HEK293 (cell line): ENCODE results near the gene RASA1.

Experiments
- CTCF ChIA-PET: fragments of 350-600 bp; formaldehyde crosslinking; extraction: SDS; loops from one replicate; lab custom pipeline; 2021; ENCODE audit warnings: antibody characterized with exemption; lab: Yijun Ruan, JAX
- POLR2A ChIA-PET: fragments of 300-600 bp; formaldehyde crosslinking; extraction: SDS; loops from one replicate; lab custom pipeline; 2020; ENCODE audit warnings: antibody characterized with exemption, inconsistent platforms; lab: Yijun Ruan, JAX
- H3K27ac ChIP-seq: fragments of 200-500 bp; sonication (Bioruptor generic); 2 replicates; pipeline ENCODE4 v1.5.1; 2014; ENCODE audit warnings: low read depth, low read length, control low read depth, inconsistent platforms; ENCODE audit errors: extremely low read depth
- H3K36me3 ChIP-seq, 2 experiments: fragments of 200-500 bp in 1 of 2; sonication (Bioruptor generic) in 1 of 2; 1 replicate in 1 of 2; 2 replicates in 1 of 2; pipeline ENCODE4 v1.5.1; 2014 to 2017; ENCODE audit warnings: inconsistent platforms in 2 of 2, low read length in 2 of 2; ENCODE audit not compliant: control insufficient read depth in 2 of 2, insufficient read depth in 1 of 2
- H3K4me1 ChIP-seq: fragments of 200-500 bp; sonication (Bioruptor generic); 2 replicates; pipeline ENCODE4 v1.5.1; 2014; ENCODE audit warnings: mild to moderate bottlenecking, low read length, inconsistent platforms; ENCODE audit not compliant: control insufficient read depth, insufficient read depth
- H3K4me3 ChIP-seq: 2 replicates; pipeline ENCODE4 v1.5.1; 2011; ENCODE audit warnings: low read depth, mild to moderate bottlenecking, control low read depth, low read length, moderate library complexity
- H3K9me3 ChIP-seq: fragments of 200-500 bp; sonication (Bioruptor generic); 2 replicates; pipeline ENCODE4 v1.5.1; 2014; ENCODE audit warnings: low read depth, low read length, inconsistent platforms; ENCODE audit not compliant: control insufficient read depth, insufficient read depth
- BCL11B ChIP-seq: fragments of 450-650 bp; formaldehyde crosslinking; IDR thresholded peaks from 2 replicates; pipeline ENCODE4 v1.5.1; 2016; ENCODE audit warnings: low read depth, missing biosample characterization, missing genetic modification characterization
- HIC1 ChIP-seq: fragments of 450-650 bp; formaldehyde crosslinking; IDR thresholded peaks from 2 replicates; pipeline ENCODE4 v1.5.1; 2016; ENCODE audit warnings: missing biosample characterization, missing genetic modification characterization
- KLF10 ChIP-seq: fragments of 450-650 bp; IDR thresholded peaks from 2 replicates; pipeline ENCODE4 v1.5.1; 2018; ENCODE audit warnings: missing biosample characterization, mild to moderate bottlenecking, missing genetic modification characterization
- REST ChIP-seq: fragments of 450-650 bp; formaldehyde crosslinking; IDR thresholded peaks from 2 replicates; pipeline ENCODE4 v1.5.1; 2016; ENCODE audit warnings: missing biosample characterization, missing genetic modification characterization
- TCF7L2 ChIP-seq: IDR thresholded peaks from 2 replicates; pipeline ENCODE4 v1.6.1; 2011; ENCODE audit warnings: low read depth, mild to moderate bottlenecking, inconsistent platforms, low read length, moderate library complexity, borderline replicate concordance
- ZBTB1 ChIP-seq: fragments of 450-650 bp; formaldehyde crosslinking; IDR thresholded peaks from 2 replicates; pipeline ENCODE4 v1.5.1; 2016; ENCODE audit warnings: missing biosample characterization, missing genetic modification characterization
- ZNF140 ChIP-seq: fragments of 450-650 bp; formaldehyde crosslinking; IDR thresholded peaks from 2 replicates; pipeline ENCODE4 v1.5.1; 2016; ENCODE audit warnings: missing biosample characterization, missing genetic modification characterization
- ZNF148 ChIP-seq: fragments of 450-650 bp; formaldehyde crosslinking; IDR thresholded peaks from 2 replicates; pipeline ENCODE4 v1.5.0; 2017; ENCODE audit warnings: missing biosample characterization, missing genetic modification characterization, borderline replicate concordance
- ZNF16 ChIP-seq: fragments of 450-650 bp; formaldehyde crosslinking; IDR thresholded peaks from 2 replicates; pipeline ENCODE4 v1.5.1; 2016; ENCODE audit warnings: low read depth, missing biosample characterization, missing genetic modification characterization
- ZNF239 ChIP-seq: fragments of 450-650 bp; formaldehyde crosslinking; IDR thresholded peaks from 2 replicates; pipeline ENCODE4 v1.5.1; 2016; ENCODE audit warnings: missing biosample characterization, missing genetic modification characterization
- ZNF280D ChIP-seq: fragments of 450-650 bp; formaldehyde crosslinking; IDR thresholded peaks from 2 replicates; pipeline ENCODE4 v1.5.1; 2016; ENCODE audit warnings: missing biosample characterization, missing genetic modification characterization
- ZNF302 ChIP-seq: fragments of 450-650 bp; formaldehyde crosslinking; IDR thresholded peaks from 2 replicates; pipeline ENCODE4 v1.5.1; 2016; ENCODE audit warnings: missing biosample characterization, missing genetic modification characterization, low read depth
- ZNF335 ChIP-seq: fragments of 450-650 bp; formaldehyde crosslinking; conservative IDR thresholded peaks from 2 replicates; pipeline ENCODE4 v1.5.1; 2016; ENCODE audit warnings: missing biosample characterization, missing genetic modification characterization
- ZNF341 ChIP-seq: fragments of 450-650 bp; formaldehyde crosslinking; IDR thresholded peaks from 2 replicates; pipeline ENCODE4; 2016; ENCODE audit warnings: low read depth, missing biosample characterization, missing genetic modification characterization
- ZNF362 ChIP-seq: fragments of 450-650 bp; formaldehyde crosslinking; IDR thresholded peaks from 2 replicates; pipeline ENCODE4 v1.5.1; 2016; ENCODE audit warnings: missing biosample characterization, missing genetic modification characterization
- ZNF660 ChIP-seq: fragments of 450-650 bp; IDR thresholded peaks from 2 replicates; pipeline ENCODE4 v1.5.1; 2018; ENCODE audit warnings: missing biosample characterization, mild to moderate bottlenecking, missing genetic modification characterization
- ZNF704 ChIP-seq: fragments of 450-650 bp; formaldehyde crosslinking; IDR thresholded peaks from 2 replicates; pipeline ENCODE4 v1.5.1; 2016; ENCODE audit warnings: missing biosample characterization, missing genetic modification characterization
- ZSCAN18 ChIP-seq: fragments of 450-650 bp; formaldehyde crosslinking; IDR thresholded peaks from 2 replicates; pipeline ENCODE4 v1.5.1; 2016; ENCODE audit warnings: missing biosample characterization, missing genetic modification characterization

RASA1 gene

GRCh38 chr5:87435144-87435694 is 167.5 kb downstream of the RASA1 start:
- Histone ChIP-seq H3K36me3 (no peaks in the 10 kb centered on the region), H3K4me1 (no peaks in the 10 kb centered on the region), H3K27ac (no peak overlapping the region), H3K9me3 (no peaks in the 10 kb centered on the region)
- POLR2A ChIA-PET: no interaction called here
- no peak for TF ChIP-seq ZSCAN18 (tag by site-specific recombination)
- no peak for TF ChIP-seq ZNF704 (tag by site-specific recombination)
- no peak for TF ChIP-seq REST (tag by site-specific recombination)
- no peak for TF ChIP-seq ZNF140 (tag by site-specific recombination)
- no peak for TF ChIP-seq ZNF362 (tag by site-specific recombination)
- TF ChIP-seq ZNF341 (tag by site-specific recombination): no peak
- no peak for TF ChIP-seq ZNF660
- no peak for TF ChIP-seq TCF7L2
- no peak for TF ChIP-seq ZNF16 (tag by site-specific recombination)
- no peak for TF ChIP-seq ZNF148 (tag by site-specific recombination)
- TF ChIP-seq KLF10 (tag by site-specific recombination): no peak
- TF ChIP-seq ZNF302: no peak
- TF ChIP-seq ZNF335: no peak
- no peak for TF ChIP-seq ZNF280D (tag by site-specific recombination)
- TF ChIP-seq HIC1 (tag by site-specific recombination): no peak
- no peak for TF ChIP-seq ZBTB1 (tag by site-specific recombination)
- no peak for TF ChIP-seq ZNF239 (tag by site-specific recombination)
- no peak for TF ChIP-seq BCL11B (tag by site-specific recombination)
- TF ChIP-seq, all 188 proteins: peak for 0
- CTCF ChIA-PET: interaction anchor here (0.6 kb wide), 1 partner anchor 72 kb away, joined by 3 read pairs; no protein-coding TSS in a partner anchor
- no peak overlapping the region for H3K4me3 ChIP-seq
